Endothelial cell (in vitro differentiated cells): ENCODE results near the gene DPM2. TPM values are rescaled to one million over a fixed set of nuclear protein-coding genes. Genes with fewer than 3 reads are reported as not detected.

Experiments
- DNase-seq: peaks from one replicate; pipeline ENCODE4 v3.0.0; 2021; ENCODE audit warnings: low spot score
- H3K27ac Mint-ChIP-seq: one replicate; pipeline ENCODE4 v1.8.0; 2021; ENCODE audit warnings: mixed read lengths, inconsistent platforms; ENCODE audit not compliant: unreplicated experiment
- H3K27me3 Mint-ChIP-seq: one replicate; pipeline ENCODE4 v1.8.0; 2021; ENCODE audit warnings: mild to moderate bottlenecking, moderate library complexity, mixed read lengths, inconsistent platforms; ENCODE audit not compliant: unreplicated experiment
- H3K36me3 Mint-ChIP-seq: one replicate; pipeline ENCODE4 v1.8.0; 2021; ENCODE audit warnings: mild to moderate bottlenecking, low read depth, mixed read lengths, inconsistent platforms; ENCODE audit not compliant: unreplicated experiment
- H3K4me1 Mint-ChIP-seq: one replicate; pipeline ENCODE4 v1.8.0; 2021; ENCODE audit warnings: mild to moderate bottlenecking, mixed read lengths, inconsistent platforms; ENCODE audit not compliant: unreplicated experiment
- H3K4me3 Mint-ChIP-seq: one replicate; pipeline ENCODE4 v1.8.0; 2021; ENCODE audit warnings: mild to moderate bottlenecking, mixed read lengths, inconsistent platforms; ENCODE audit not compliant: unreplicated experiment
- H3K9me3 Mint-ChIP-seq: one replicate; pipeline ENCODE4 v1.8.0; 2021; ENCODE audit warnings: mixed read lengths, inconsistent platforms; ENCODE audit not compliant: unreplicated experiment
- total RNA-seq: library from RNA; stranded (reverse); fragmentation: NEBNext Ultra II Directional; extraction: Animal tissue kit (Norgen Biotek cat#: 25700); gene quantifications from one replicate; pipeline ENCODE4 v1.2.1, GENCODE V29; 2021; ENCODE audit not compliant: unreplicated experiment
- TF ChIP-seq, protein P1 (sequence below): fragments of 200-600 bp; sonication (generic); IDR thresholded peaks from one replicate; pipeline ENCODE4 v1.5.0; 2021; ENCODE audit warnings: antibody characterized with exemption; ENCODE audit not compliant: unreplicated experiment

Gene DPM2
- total RNA-seq, 1 donor from 2014 or later = 31.5 TPM

GRCh38 chr9:127915325-127915752 is 22.3 kb downstream of the DPM2 start:
- no peaks in the 10 kb centered on the region for H3K9me3 Mint-ChIP-seq
- DNase-seq = no peak
- TF ChIP-seq, protein P1, sequence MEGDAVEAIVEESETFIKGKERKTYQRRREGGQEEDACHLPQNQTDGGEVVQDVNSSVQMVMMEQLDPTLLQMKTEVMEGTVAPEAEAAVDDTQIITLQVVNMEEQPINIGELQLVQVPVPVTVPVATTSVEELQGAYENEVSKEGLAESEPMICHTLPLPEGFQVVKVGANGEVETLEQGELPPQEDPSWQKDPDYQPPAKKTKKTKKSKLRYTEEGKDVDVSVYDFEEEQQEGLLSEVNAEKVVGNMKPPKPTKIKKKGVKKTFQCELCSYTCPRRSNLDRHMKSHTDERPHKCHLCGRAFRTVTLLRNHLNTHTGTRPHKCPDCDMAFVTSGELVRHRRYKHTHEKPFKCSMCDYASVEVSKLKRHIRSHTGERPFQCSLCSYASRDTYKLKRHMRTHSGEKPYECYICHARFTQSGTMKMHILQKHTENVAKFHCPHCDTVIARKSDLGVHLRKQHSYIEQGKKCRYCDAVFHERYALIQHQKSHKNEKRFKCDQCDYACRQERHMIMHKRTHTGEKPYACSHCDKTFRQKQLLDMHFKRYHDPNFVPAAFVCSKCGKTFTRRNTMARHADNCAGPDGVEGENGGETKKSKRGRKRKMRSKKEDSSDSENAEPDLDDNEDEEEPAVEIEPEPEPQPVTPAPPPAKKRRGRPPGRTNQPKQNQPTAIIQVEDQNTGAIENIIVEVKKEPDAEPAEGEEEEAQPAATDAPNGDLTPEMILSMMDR = no peak
- no peak overlapping the region for H3K27ac Mint-ChIP-seq
- peaks cover 25% of the 10 kb centered on the region for H3K4me1 Mint-ChIP-seq
- H3K4me3 Mint-ChIP-seq = no peak overlapping the region
- peaks cover 13% of the 10 kb centered on the region for H3K36me3 Mint-ChIP-seq
- peaks cover 4% of the 10 kb centered on the region for H3K27me3 Mint-ChIP-seq

- H3K9me3 Mint-ChIP-seq = no peaks in the 10 kb centered on the region
- H3K36me3 Mint-ChIP-seq = peaks cover 13% of the 10 kb centered on the region
- no peak overlapping the region for H3K27ac Mint-ChIP-seq
- TF ChIP-seq, protein P1 = no peak
- H3K27me3 Mint-ChIP-seq = peaks cover 4% of the 10 kb centered on the region
- no peak for DNase-seq
- peak overlapping the region; percentile 47 for H3K4me3 Mint-ChIP-seq
- peaks cover 15% of the 10 kb centered on the region for H3K4me1 Mint-ChIP-seq
Observed at GRCh38 chr9:127913682-127914081, 24.0 kb downstream of the DPM2 start.

GRCh38 chr9:127912882-127913281 is 24.8 kb downstream of the DPM2 start:
- Mint-ChIP-seq H3K4me3 (no peak overlapping the region), H3K27me3 (peaks cover 4% of the 10 kb centered on the region), H3K9me3 (no peaks in the 10 kb centered on the region), H3K36me3 (peaks cover 13% of the 10 kb centered on the region), H3K27ac (no peak overlapping the region), H3K4me1 (peaks cover 10% of the 10 kb centered on the region)
- TF ChIP-seq, protein P1 = no peak
- no peak for DNase-seq

DNA sequence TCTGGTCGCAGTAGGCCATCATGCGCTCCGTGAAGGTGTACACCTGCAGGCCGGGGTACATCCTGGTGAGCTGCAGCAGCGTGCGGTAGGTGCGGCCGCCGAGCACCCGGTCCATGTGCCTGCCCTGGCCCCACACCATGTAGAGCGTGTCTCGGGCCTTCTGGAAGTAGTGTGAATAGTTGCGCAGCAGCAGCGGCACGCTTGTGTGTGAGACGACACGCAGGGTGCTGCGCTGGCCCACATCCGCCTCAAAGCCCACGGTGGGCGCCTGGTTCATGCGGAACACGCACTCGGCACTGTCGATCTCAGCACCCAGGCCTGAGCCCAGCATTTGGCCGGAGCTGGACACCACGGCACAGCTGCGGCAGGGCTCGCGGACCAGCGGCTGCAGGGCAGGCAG is 25.4 kb downstream of the DPM2 start:
- Mint-ChIP-seq H3K4me1 (peaks cover 7% of the 10 kb centered on the region), H3K4me3 (no peak overlapping the region), H3K27me3 (peaks cover 4% of the 10 kb centered on the region), H3K36me3 (peaks cover 13% of the 10 kb centered on the region), H3K9me3 (no peaks in the 10 kb centered on the region), H3K27ac (no peak overlapping the region)
- DNase-seq = no peak
- TF ChIP-seq, protein P1 = no peak

GRCh38 chr9:127910613-127911205 is 26.9 kb downstream of the DPM2 start:
- peaks cover 13% of the 10 kb centered on the region for H3K36me3 Mint-ChIP-seq
- DNase-seq = no peak
- H3K27me3 Mint-ChIP-seq = peaks cover 4% of the 10 kb centered on the region
- H3K9me3 Mint-ChIP-seq = no peaks in the 10 kb centered on the region
- no peak overlapping the region for H3K27ac Mint-ChIP-seq
- H3K4me3 Mint-ChIP-seq = no peak overlapping the region
- TF ChIP-seq, protein P1 = no peak
- H3K4me1 Mint-ChIP-seq = peaks cover 6% of the 10 kb centered on the region
